HG03196 (cell line): ENCODE results near the gene MME.

Experiments used
- ATAC-seq: cut with Tn5 transposase; IDR thresholded peaks from one replicate; pipeline ENCODE4 v1.9.1; 2021; ENCODE audit not compliant: unreplicated experiment

The MME gene

GRCh38 chr3:155135003-155135402 is 54.9 kb downstream of the MME start:
- ATAC-seq = no peak

- no peak for ATAC-seq
Measured at GRCh38 chr3:155138677-155139076, 58.6 kb downstream of the MME start.

GRCh38 chr3:155147588-155147987 is 67.5 kb downstream of the MME start:
- ATAC-seq = no peak

GRCh38 chr3:155149494-155149893 is 69.4 kb downstream of the MME start:
- ATAC-seq = no peak

GRCh38 chr3:155153242-155154186 is 73.4 kb downstream of the MME start:
- ATAC-seq = no peak

GRCh38 chr3:155154255-155154654 is 74.1 kb downstream of the MME start:
- ATAC-seq = no peak

DNA sequence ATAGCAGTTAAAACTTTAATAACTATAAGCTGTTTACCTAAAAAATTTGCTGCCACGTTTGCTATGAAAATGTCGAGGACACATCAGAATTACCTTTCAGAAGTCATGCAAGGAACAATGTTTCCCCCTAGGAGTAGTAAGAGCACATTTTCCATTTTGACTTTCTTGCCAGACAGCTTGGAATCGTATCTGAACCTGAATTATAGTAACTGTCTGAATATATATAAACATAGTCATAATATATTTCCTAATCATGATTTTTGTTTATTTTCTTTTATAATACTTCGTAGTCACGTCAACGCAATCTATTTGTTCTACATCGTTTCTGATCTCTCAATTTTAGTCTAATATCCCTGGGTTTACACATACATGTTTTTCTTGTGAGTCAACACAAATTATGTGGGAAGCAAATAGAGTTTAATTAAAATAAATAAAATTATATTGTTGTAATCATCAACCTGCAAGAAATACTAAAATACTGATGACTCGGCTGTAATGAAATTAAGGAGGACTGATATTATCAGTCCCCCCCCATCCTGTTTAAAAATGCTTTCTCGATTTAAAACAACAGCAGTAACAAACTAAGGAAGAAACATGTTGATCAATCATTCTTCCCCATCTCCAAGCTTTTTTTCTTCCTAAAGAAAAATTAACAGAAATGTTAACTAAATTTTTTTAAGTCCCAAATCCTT is 78.4 kb downstream of the MME start:
- no peak for ATAC-seq

DNA sequence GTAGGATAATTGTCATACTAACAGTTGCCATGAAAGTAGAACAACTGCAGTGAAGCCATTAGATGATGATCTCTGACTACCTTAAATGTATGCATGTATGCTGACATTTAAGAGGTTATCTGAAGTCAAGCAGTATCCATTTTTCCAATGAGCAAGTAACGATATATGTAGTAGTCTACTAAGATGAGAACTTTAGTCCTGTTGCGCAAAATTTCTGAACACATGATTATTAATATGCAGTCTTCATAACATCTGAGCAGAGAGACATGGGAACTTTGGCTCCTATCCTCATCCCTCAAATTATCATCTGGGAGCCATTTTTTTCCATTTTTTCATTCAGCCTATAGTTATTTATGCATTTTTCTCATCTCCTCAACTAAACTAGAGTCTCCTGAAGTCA is 79.2 kb downstream of the MME start:
- ATAC-seq = no peak

DNA sequence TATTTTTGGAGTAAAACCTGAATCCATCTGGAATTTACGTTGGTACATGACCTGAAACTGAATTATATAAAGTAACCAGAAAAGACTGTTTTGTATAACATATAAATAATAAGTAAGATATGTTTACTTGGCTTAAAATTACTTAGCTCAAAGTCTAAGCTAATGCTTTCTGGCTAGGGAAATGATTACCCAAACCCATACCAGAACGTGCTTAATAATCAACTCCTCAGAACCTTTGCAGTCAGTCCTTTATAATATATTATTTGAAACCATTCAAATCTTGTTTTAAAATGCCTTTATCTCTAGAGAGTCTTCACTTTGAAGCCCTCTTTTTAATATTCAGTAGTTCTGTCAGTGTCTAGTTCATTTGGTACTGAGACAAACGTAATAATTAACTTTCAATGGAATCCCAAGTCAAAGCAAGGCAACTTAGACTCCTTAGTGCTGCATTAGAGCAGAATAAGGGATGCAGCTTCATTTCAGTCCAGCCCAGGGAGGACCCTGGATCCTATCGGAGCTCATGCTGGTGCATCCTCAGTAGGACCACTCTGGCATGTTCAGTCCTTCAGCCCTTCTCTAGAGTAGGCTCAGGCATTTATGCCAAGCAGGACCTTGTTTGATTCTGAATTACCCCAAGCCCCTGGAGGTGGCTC is 81.6 kb downstream of the MME start:
- ATAC-seq = no peak

DNA sequence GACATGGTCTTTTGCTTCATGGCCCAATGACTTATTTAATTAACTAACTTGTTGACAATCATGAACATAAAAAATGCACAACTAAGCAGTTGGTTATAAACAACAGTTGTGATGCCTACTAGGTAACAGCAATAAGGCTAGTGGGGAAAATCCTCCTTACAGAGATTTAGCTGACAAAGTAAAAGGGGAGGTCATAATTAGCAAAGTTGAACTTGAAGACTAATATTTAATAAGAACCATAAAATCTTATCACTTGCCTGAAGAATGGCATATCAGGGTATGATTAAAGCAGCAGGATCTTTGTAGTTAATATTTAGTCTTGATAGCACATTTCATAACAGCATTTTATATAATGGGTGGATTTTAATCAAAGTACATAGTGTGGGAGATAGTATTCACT is 84.2 kb downstream of the MME start:
- no peak for ATAC-seq

- ATAC-seq = no peak
Measured at GRCh38 chr3:155166441-155166840, 86.3 kb downstream of the MME start.

DNA sequence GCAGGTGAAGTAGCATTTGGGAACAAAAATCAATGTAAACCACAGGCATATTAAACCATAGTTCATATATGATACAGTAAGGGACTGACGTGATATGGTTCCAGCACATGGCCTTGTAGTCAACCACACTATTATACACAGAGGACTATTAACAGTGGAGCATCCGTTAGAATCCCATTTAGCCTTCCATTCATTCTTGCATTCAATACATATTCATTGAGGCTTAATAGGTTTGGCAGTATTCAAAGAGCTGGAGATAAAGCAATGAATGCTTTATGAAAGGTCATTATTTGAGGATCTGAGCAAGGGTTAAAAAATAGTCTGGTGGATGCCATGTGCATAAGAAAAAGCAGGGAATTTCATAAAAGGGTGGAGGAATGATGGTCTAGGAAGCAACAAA is 89.1 kb downstream of the MME start:
- no peak for ATAC-seq

- no peak for ATAC-seq
Measured at GRCh38 chr3:155173771-155174170, 93.7 kb downstream of the MME start.

GRCh38 chr3:155178810-155179436 is 98.8 kb downstream of the MME start:
- no peak for ATAC-seq

GRCh38 chr3:155179437-155179827 is 99.3 kb downstream of the MME start:
- ATAC-seq = no peak

DNA sequence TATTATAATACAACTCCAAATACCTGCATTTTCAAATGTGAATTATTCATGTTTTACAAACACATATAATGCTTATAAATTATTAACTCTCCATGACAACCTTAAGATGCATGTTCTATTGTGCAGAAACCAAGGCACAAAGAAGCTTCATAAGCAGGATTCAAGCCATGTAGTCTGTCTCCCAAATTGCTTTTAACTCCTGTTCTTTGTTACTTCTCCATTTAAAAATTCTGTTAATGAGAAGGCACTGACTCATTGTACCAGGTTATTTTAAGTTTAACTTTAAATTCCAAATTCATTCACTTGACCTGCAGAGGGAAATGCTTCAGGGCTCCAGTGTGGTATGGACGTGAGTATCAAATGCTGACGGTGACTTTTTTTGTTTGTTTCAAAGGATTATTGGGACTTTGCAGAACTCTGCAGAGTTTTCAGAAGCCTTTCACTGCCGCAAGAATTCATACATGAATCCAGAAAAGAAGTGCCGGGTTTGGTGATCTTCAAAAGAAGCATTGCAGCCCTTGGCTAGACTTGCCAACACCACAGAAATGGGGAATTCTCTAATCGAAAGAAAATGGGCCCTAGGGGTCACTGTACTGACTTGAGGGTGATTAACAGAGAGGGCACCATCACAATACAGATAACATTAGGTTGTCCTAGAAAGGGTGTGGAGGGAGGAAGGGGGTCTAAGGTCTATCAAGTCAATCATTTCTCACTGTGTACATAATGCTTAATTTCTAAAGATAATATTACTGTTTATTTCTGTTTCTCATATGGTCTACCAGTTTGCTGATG is 100.0 kb downstream of the MME start:
- ATAC-seq = no peak

DNA sequence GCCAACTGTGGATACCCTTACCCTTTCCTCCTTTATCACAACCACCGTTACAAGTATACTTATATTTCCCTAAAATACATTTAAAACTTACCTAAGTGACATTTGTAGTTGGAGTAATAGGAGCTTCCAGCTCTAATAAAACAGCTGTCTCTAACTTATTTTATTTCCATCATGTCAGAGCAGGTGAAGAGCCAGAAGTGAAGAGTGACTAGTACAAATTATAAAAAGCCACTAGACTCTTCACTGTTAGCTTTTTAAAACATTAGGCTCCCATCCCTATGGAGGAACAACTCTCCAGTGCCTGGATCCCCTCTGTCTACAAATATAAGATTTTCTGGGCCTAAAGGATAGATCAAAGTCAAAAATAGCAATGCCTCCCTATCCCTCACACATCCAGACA is 102.3 kb downstream of the MME start:
- no peak for ATAC-seq

- ATAC-seq = no peak
Measured at GRCh38 chr3:155184011-155184410, 103.9 kb downstream of the MME start.

- ATAC-seq = no peak
Measured at GRCh38 chr3:155185631-155186071, 105.5 kb downstream of the MME start.

- ATAC-seq = no peak
Measured at GRCh38 chr3:155188031-155188430, 107.9 kb downstream of the MME start.
